GM23338 (cell line): ENCODE measurements around the gene CCDC73. TPM values are rescaled to one million over a fixed set of nuclear protein-coding genes. Genes with fewer than 3 reads are reported as not detected.

Source experiments
- ATAC-seq: fragments of 200-7000 bp; cut with Tn5 transposase; 3 replicates; pipeline ENCODE4 v1.9.1; 2020
- DNase-seq: peaks from one replicate; pipeline ENCODE4 v3.0.0-alpha.2; 2015; ENCODE audit warnings: low spot score
- H2AFZ ChIP-seq: fragments of 200-600 bp; sonication (generic); 2 replicates; pipeline ENCODE4 v1.8.0; 2016; ENCODE audit warnings: antibody characterized with exemption, mild to moderate bottlenecking, moderate library complexity
- H3F3A ChIP-seq: fragments of 200-600 bp; sonication (generic); replicated peaks from 2 replicates; pipeline ENCODE4 v1.8.0; 2017; ENCODE audit warnings: antibody characterized with exemption, mixed run types, low read depth
- H3K27ac ChIP-seq: fragments of 200-600 bp; sonication (generic); 2 replicates; pipeline ENCODE4 v1.6.1; 2016; ENCODE audit warnings: low read depth
- H3K27me3 ChIP-seq: fragments of 200-600 bp; sonication (generic); 2 replicates; pipeline ENCODE4 v1.8.0; 2016; ENCODE audit warnings: mild to moderate bottlenecking, mixed run types, moderate library complexity; ENCODE audit not compliant: insufficient read depth
- H3K36me3 ChIP-seq: fragments of 200-600 bp; sonication (generic); 2 replicates; pipeline ENCODE4 v1.8.0; 2016; ENCODE audit warnings: mild to moderate bottlenecking; ENCODE audit not compliant: insufficient read depth
- H3K4me1 ChIP-seq: fragments of 200-600 bp; sonication (generic); 2 replicates; pipeline ENCODE4 v1.8.0; 2016; ENCODE audit warnings: mild to moderate bottlenecking, moderate library complexity; ENCODE audit not compliant: insufficient read depth
- H3K4me2 ChIP-seq: fragments of 200-600 bp; sonication (generic); 2 replicates; pipeline ENCODE4 v1.7.1; 2017; ENCODE audit warnings: mixed run types
- H3K4me3 ChIP-seq: fragments of 200-600 bp; sonication (generic); 2 replicates; pipeline ENCODE4 v1.6.1; 2016; ENCODE audit warnings: mixed run types
- H3K79me2 ChIP-seq: fragments of 200-600 bp; sonication (generic); replicated peaks from 2 replicates; pipeline ENCODE4 v1.8.0; 2017; ENCODE audit warnings: mild to moderate bottlenecking; ENCODE audit not compliant: insufficient read depth
- H3K9me2 ChIP-seq: fragments of 200-600 bp; sonication (generic); 2 replicates; pipeline ENCODE4 v1.8.0; 2017; ENCODE audit not compliant: insufficient read depth
- H4K20me1 ChIP-seq: fragments of 200-600 bp; sonication (generic); replicated peaks from 2 replicates; pipeline ENCODE4 v1.8.0; 2017; ENCODE audit warnings: mild to moderate bottlenecking; ENCODE audit not compliant: insufficient read depth
- H3K27ac Mint-ChIP-seq: 2 replicates; pipeline ENCODE4 v1.8.0; 2020; ENCODE audit warnings: inconsistent platforms, mild to moderate bottlenecking, moderate library complexity, mixed read lengths
- H3K27me3 Mint-ChIP-seq: 3 replicates; pipeline ENCODE4 v1.8.0; 2022; ENCODE audit warnings: low read depth, mild to moderate bottlenecking, moderate library complexity, mixed read lengths, inconsistent platforms; ENCODE audit not compliant: insufficient read depth, poor library complexity
- H3K36me3 Mint-ChIP-seq: 3 replicates; pipeline ENCODE4 v1.8.0; 2021; ENCODE audit warnings: low read depth, mild to moderate bottlenecking, inconsistent platforms, moderate library complexity, mixed read lengths
- H3K4me1 Mint-ChIP-seq: 3 replicates; pipeline ENCODE4 v1.8.0; 2020; ENCODE audit warnings: mild to moderate bottlenecking, inconsistent platforms, mixed read lengths
- H3K4me3 Mint-ChIP-seq: 3 replicates; pipeline ENCODE4 v1.8.0; 2021; ENCODE audit warnings: moderate library complexity, mild to moderate bottlenecking, inconsistent platforms, mixed read lengths
- H3K9me3 Mint-ChIP-seq: 3 replicates; pipeline ENCODE4 v1.8.0; 2020; ENCODE audit warnings: moderate library complexity, mild to moderate bottlenecking, inconsistent platforms, mixed read lengths
- CREB1 ChIP-seq: fragments of 250-450 bp; sonication (Bioruptor Pico); IDR thresholded peaks from 2 replicates; pipeline ENCODE4 v1.5.0; 2020; ENCODE audit warnings: low read depth, mild to moderate bottlenecking, moderate library complexity
- CTCF ChIP-seq, 2 experiments: fragments of 200-600 bp in 1 of 2; sonication (generic) in 1 of 2; conservative IDR thresholded peaks; 2 replicates each; pipeline versions ENCODE4 v1.5.1 to v1.6.1; 2016 to 2017; ENCODE audit warnings: antibody characterized with exemption in 2 of 2, low read depth in 2 of 2, mild to moderate bottlenecking in 2 of 2, moderate library complexity in 1 of 2
- ETS1 ChIP-seq: IDR thresholded peaks from 2 replicates; pipeline ENCODE4 v1.6.1; 2016; ENCODE audit warnings: antibody characterized with exemption
- EZH2 ChIP-seq: fragments of 200-600 bp; sonication (generic); IDR thresholded peaks from one replicate; pipeline ENCODE4 v1.8.0; 2017; ENCODE audit warnings: antibody characterized with exemption, mild to moderate bottlenecking, low read depth; ENCODE audit not compliant: unreplicated experiment
- EZH2phosphoT487 ChIP-seq: fragments of 200-600 bp; sonication (generic); IDR thresholded peaks from one replicate; pipeline ENCODE4 v1.8.1; 2018; ENCODE audit warnings: antibody characterized with exemption; ENCODE audit not compliant: unreplicated experiment
- JUNB ChIP-seq: IDR thresholded peaks from one replicate; pipeline ENCODE4 v1.6.1; 2016; ENCODE audit warnings: antibody characterized with exemption; ENCODE audit not compliant: unreplicated experiment
- NANOG ChIP-seq: IDR thresholded peaks from 2 replicates; pipeline ENCODE4 v1.6.1; 2016; ENCODE audit warnings: antibody characterized with exemption, borderline replicate concordance
- POLR2AphosphoS5 ChIP-seq: IDR thresholded peaks from 2 replicates; pipeline ENCODE4 v1.6.1; 2016; ENCODE audit warnings: antibody characterized with exemption, low read depth
- REST ChIP-seq: IDR thresholded peaks from one replicate; pipeline ENCODE4 v1.6.1; 2018; ENCODE audit warnings: antibody characterized with exemption; ENCODE audit not compliant: unreplicated experiment
- STAT1 ChIP-seq: IDR thresholded peaks from one replicate; pipeline ENCODE4 v1.6.1; 2016; ENCODE audit warnings: antibody characterized with exemption; ENCODE audit not compliant: unreplicated experiment
- ZNF114 ChIP-seq: fragments of 250-450 bp; sonication (Bioruptor Pico); IDR thresholded peaks from 2 replicates; pipeline ENCODE4 v1.5.0; 2020; ENCODE audit warnings: mild to moderate bottlenecking, moderate library complexity
- ZNF331 ChIP-seq: fragments of 250-450 bp; sonication (Bioruptor Pico); IDR thresholded peaks from 2 replicates; pipeline ENCODE4 v1.5.0; 2020; ENCODE audit warnings: low read depth, mild to moderate bottlenecking, moderate library complexity
- polyA plus RNA-seq: library from polyadenylated mRNA; unstranded; fragments of >200 nt; fragmentation: Nextera tagmentation; extraction: Ambion mirVana; gene quantifications from 2 replicates; pipeline ENCODE4 v1.2.1, GENCODE V29; 2016
- total RNA-seq: library from RNA; depleted of rRNA; stranded (reverse); fragments of >200 nt; shearing (Covaris generic); gene quantifications from 2 replicates; pipeline ENCODE4 v1.2.3, GENCODE V29; 2014

Gene CCDC73
- total and polyA plus RNA-seq, 2 experiments from 2014 or later = 0.06 TPM; not detected in 1

GRCh38 chr11:32571039-32571438, 223.4 kb downstream of the CCDC73 start:
- DNase-seq (peak; percentile 75), ATAC-seq (peak; percentile 97)
- Mint-ChIP-seq H3K36me3 (no peaks in the 10 kb centered on the region; the same call in 2 of the 3 replicates), H3K4me3 (no peak overlapping the region; the same call in 2 of the 3 replicates), H3K27ac (peak overlapping the region; percentile 13; the same call in 1 of the 2 replicates), H3K4me1 (peaks cover 14% of the 10 kb centered on the region), H3K9me3 (no peaks in the 10 kb centered on the region), H3K27me3 (peaks cover 5% of the 10 kb centered on the region)
- no peak overlapping the region for H3K27ac ChIP-seq
- H3F3A ChIP-seq = no peaks in the 10 kb centered on the region
- peak overlapping the region; percentile 94 for H2AFZ ChIP-seq
- no peak for TF ChIP-seq ETS1
- TF ChIP-seq CTCF (conservative IDR thresholded peaks at IDR 0.05; ENCODE audit: low read depth in 2 of 2) = peak; percentile 8 to 40; a peak in 1 of 4 replicates
- no peak for TF ChIP-seq EZH2phosphoT487
- 0 out of 2 replicates have a peak, but pooled peaks have one; percentile 9 for TF ChIP-seq CREB1 (CRISPR knock-in tag)
- peaks cover 6% of the 10 kb centered on the region; the same call in 1 of the 2 replicates for H3K9me2 ChIP-seq
- peak overlapping the region; percentile 62; the same call in 1 of the 2 replicates for H3K4me2 ChIP-seq
- H3K36me3 ChIP-seq = no peaks in the 10 kb centered on the region
- no peaks in the 10 kb centered on the region for H4K20me1 ChIP-seq
- 0 out of 2 replicates have a peak, but pooled peaks cover 8% of the 10 kb centered on the region for H3K27me3 ChIP-seq
- H3K4me1 ChIP-seq = peaks cover 6% of the 10 kb centered on the region
- no peaks in the 10 kb centered on the region for H3K79me2 ChIP-seq
- no peak overlapping the region for H3K4me3 ChIP-seq

- no peaks in the 10 kb centered on the region for H4K20me1 ChIP-seq
- no peak overlapping the region for H3K27ac Mint-ChIP-seq
- peaks cover 14% of the 10 kb centered on the region for H3K4me1 Mint-ChIP-seq
- H3K27me3 Mint-ChIP-seq = peaks cover 5% of the 10 kb centered on the region
- H3K4me3 ChIP-seq = no peak overlapping the region
- no peak overlapping the region for H3K4me3 Mint-ChIP-seq
- H3F3A ChIP-seq = no peaks in the 10 kb centered on the region
- H2AFZ ChIP-seq = no peak overlapping the region
- H3K4me1 ChIP-seq = peaks cover 6% of the 10 kb centered on the region
- H3K36me3 Mint-ChIP-seq = no peaks in the 10 kb centered on the region; the same call in 2 of the 3 replicates
- no peaks in the 10 kb centered on the region for H3K79me2 ChIP-seq
- no peak overlapping the region for H3K4me2 ChIP-seq
- 0 out of 2 replicates have a peak, but pooled peaks cover 8% of the 10 kb centered on the region for H3K27me3 ChIP-seq
- peaks cover 6% of the 10 kb centered on the region; the same call in 1 of the 2 replicates for H3K9me2 ChIP-seq
- no peaks in the 10 kb centered on the region for H3K9me3 Mint-ChIP-seq
- DNase-seq (no peak), ATAC-seq (no peak)
- H3K36me3 ChIP-seq = no peaks in the 10 kb centered on the region
- H3K27ac ChIP-seq = no peak overlapping the region
- TF ChIP-seq ZNF331 (CRISPR knock-in tag) = no peak
- TF ChIP-seq CTCF (conservative IDR thresholded peaks at IDR 0.05; ENCODE audit: low read depth in 2 of 2) = no peak
- no peak for TF ChIP-seq EZH2
- TF ChIP-seq ETS1 = no peak
- no peak for TF ChIP-seq ZNF114 (CRISPR knock-in tag)
- TF ChIP-seq EZH2phosphoT487 = no peak
- TF ChIP-seq REST = no peak
- TF ChIP-seq JUNB = no peak
- no peak for TF ChIP-seq STAT1
- TF ChIP-seq NANOG = no peak
- no peak for TF ChIP-seq POLR2AphosphoS5
- TF ChIP-seq CREB1 (CRISPR knock-in tag) = no peak
Measured at GRCh38 chr11:32569313-32569881, 225.1 kb downstream of the CCDC73 start.
